B cell (primary cell): ENCODE measurements around the gene RAD51B.

Experiments
- CTCF ChIP-seq: fragments of 200-600 bp; IDR thresholded peaks from one replicate; pipeline ENCODE4 v1.8.0; 2022; ENCODE audit warnings: antibody characterized with exemption, mild to moderate bottlenecking
- EZH2 ChIP-seq: IDR thresholded peaks from 2 replicates; pipeline ENCODE4 v1.6.1; 2012; ENCODE audit warnings: borderline replicate concordance, low read depth, mild to moderate bottlenecking, moderate library complexity, low read length; ENCODE audit not compliant: insufficient read depth, poor library complexity, severe bottlenecking

DNA sequence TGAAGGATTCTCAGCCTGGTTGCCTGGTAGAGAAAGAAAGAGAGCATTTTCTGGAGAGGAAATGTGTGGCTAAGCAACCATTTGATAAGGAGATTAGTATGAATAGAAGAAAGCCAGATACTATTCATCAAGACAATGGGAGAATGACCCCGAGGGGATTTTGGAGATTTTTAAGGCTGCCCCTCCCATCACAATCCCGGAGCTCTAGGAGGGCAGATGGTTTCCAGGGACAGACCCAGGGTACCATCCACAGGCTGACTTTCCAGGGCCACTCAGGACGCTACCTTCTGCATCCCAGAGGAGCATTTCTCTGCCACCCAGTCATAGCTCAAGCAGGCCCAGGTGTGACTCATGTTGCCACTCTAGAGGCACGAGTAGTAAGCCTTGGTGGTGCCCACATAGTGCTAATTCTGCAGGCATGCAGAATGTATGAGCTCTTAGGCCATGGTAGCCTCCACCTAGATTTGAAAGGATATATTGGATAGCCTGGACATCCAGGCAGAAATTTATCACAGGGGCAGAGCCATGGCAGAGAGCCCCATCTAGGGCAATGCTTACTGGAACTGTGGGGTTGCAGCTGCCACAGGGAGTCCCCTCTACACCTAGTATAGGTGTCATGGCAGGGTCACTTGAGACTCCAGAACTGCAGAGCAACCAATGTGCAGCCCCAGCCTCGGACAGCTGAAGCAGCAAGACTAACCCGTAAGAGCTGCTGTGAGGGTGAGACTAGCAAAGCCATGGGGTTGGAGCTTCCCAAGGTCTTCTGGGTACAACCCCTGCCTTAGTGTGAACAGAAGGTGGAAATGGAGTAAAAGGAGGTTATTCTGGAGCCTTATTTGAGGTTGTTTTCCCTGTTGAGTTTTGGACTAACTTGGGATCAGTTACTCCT is 607.3 kb downstream of the RAD51B start:
- no peak for TF ChIP-seq CTCF
- no peak for TF ChIP-seq EZH2
